OCI-M2 (cell line): Measurements from ENCODE around the gene CLDN16.

Experiments used
- DNase-seq: peaks from one replicate; lab custom pipeline; 2025; ENCODE audit not compliant: unreplicated experiment; lab: John Stamatoyannopoulos, UW

CLDN16 gene

DNA sequence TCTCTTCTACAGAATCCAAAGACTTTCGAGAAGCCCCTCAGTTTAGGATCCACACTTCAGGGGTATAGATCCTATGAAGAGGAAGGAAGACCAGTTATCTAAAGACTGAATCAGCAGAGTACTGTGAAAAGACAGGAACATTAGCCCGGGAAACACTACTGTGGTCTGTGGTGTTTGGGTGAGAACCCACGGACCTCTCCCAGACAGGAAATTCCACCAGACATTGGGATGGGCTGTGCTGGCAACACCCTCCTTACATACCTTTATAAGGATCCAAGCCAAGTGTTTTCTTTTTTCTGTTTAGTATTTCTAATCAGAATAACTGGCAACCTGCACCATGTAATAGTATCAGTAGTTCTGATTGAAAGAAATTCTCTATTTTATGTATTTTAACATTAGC is 47.7 kb downstream of the CLDN16 start:
- no peak for DNase-seq

GRCh38 chr3:190436331-190436730 is 48.4 kb downstream of the CLDN16 start:
- DNase-seq = no peak

GRCh38 chr3:190442240-190442639 is 54.3 kb downstream of the CLDN16 start:
- DNase-seq = no peak

- DNase-seq = no peak
These were observed 55.3 kb downstream of the CLDN16 start for GRCh38 chr3:190443257-190443656.

GRCh38 chr3:190444006-190444405 is 56.0 kb downstream of the CLDN16 start:
- DNase-seq = no peak

- no peak for DNase-seq
These were observed 56.7 kb downstream of the CLDN16 start for GRCh38 chr3:190444576-190445145.

DNA sequence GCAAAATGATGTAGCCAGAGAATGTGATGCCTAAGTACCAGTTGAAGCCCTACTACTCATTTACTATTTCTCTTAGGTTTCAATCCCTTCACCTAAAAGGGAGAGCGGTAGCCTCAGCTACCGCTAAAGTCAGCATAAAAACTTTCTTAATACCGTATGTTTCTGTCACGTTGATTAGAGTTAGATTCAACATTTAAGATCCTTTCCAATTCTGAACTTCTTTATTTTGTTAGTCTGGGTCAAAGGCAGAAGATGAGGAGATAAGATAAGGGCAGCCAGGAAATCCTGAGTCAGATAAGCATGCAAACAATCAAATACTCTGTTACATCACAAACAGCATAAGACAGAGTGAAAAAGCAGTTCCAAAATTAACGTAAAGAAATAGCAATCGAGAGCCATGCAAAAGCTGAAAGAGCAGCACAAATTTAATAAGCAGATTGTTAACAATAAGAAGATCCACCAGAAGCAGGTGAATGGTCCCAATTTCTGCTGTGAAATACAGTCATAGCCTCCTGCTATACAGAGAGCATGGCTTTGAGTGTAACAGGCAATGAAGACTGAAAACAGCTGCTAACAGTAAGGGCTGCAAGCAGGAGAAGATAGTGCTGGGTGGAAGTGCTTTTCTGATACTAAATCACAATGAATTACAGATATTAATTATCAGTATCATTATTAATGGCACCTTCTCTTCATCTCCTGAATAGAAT is 58.8 kb downstream of the CLDN16 start:
- no peak for DNase-seq

DNA sequence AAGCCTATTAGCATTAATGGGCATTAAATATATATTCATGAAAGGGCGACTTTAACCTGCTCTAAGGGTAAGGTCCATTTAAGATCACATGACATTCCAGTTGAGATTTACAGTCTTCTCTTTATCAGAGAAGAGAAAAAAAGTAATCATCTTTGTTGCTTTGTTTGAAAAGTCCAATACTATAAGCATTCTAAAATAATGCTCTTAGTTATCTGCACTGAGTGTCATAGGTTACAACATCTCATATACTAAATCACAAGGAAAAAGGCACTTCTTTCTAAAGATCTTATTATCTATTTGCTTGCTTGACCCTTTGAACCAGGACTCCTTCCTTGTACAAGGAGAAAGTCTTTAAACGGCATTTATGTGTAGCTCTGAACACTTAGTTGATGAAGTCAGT is 60.3 kb downstream of the CLDN16 start:
- no peak for DNase-seq

DNA sequence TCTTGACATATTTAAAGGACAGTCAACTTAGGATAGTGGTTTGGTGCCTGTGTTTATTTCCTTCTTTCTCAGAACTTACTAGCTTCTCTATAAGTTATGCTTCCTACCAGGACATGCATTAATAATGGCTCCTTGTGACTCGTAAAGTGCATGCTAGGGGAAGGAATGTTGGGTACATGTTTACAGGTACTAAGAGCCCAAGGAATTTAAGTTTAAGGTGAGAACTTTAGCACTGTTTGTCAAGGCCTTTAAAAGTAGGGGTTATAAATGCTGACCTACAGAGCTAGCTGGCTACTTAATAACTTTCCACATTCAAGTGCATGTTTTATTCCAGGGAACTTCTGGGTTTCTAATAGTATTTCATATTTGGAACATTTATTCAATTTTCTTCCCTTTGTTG is 61.8 kb downstream of the CLDN16 start, which contains the start of gene TMEM207:
Gene TMEM207 (minus strand): TSS at position 101 of the 400 bp plus-strand sequence. CDS start 92 bp downstream, at position 9.
- DNase-seq = no peak

- DNase-seq = no peak
These were observed 67.9 kb downstream of the CLDN16 start for GRCh38 chr3:190455828-190456227.

GRCh38 chr3:190456770-190457169 is 68.8 kb downstream of the CLDN16 start:
- no peak for DNase-seq

GRCh38 chr3:190458040-190458439 is 70.1 kb downstream of the CLDN16 start:
- DNase-seq = no peak
